K562 (cell line): ENCODE results near the gene NT5DC2. TPM values are rescaled to one million over a fixed set of nuclear protein-coding genes. Genes with fewer than 3 reads are reported as not detected.

Experiments used
- ATAC-seq: fragments of 200-7000 bp; cut with Tn5 transposase; 3 replicates; pipeline ENCODE4 v1.9.1; 2020; ENCODE audit warnings: moderate library complexity
- BruUV-seq: library from RNA; stranded (reverse); fragments of 400-500 nt; replicated peaks from 2 replicates; lab custom pipeline; 2021; lab: Mats Ljungman, UMichigan
- CTCF ChIA-PET: fragments of 300-600 bp; formaldehyde crosslinking; extraction: SDS; loops from one replicate; lab custom pipeline; 2021; ENCODE audit warnings: low intra/inter-chr PET ratio; lab: Yijun Ruan, JAX
- POLR2A ChIA-PET: fragments of 300-600, 350-650 bp; sonication (Branson Sonifier 250); formaldehyde crosslinking; extraction: SDS; loops from one replicate; lab custom pipeline; 2021; ENCODE audit warnings: antibody characterized with exemption, inconsistent platforms; lab: Yijun Ruan, JAX
- DNase-seq, 4 experiments: peaks; one replicate each; pipeline versions ENCODE4 v3.0.0 to v3.0.0-alpha.2; 2011 to 2018; ENCODE audit warnings: low spot score in 3 of 4, mixed read lengths in 3 of 4; ENCODE audit errors: extremely low read depth in 1 of 4
- FAIRE-seq: peaks from 2 replicates; lab custom pipeline; 2011; peaks lifted over from hg19 to GRCh38; lab: Jason Lieb, UNC
- H2AFZ ChIP-seq: 2 replicates; pipeline ENCODE4 v1.6.0; 2011; ENCODE audit warnings: low read depth, low read length, control low read depth, inconsistent platforms
- H3K27ac ChIP-seq: fragments of 200-600 bp; 3 replicates; pipeline ENCODE4 v1.8.0; 2011; ENCODE audit warnings: low read depth, mild to moderate bottlenecking, control low read depth, inconsistent platforms, low read length, moderate library complexity, mixed read lengths; ENCODE audit errors: extremely low read depth
- H3K27me3 ChIP-seq, 2 experiments: fragments of 300-600 bp in 1 of 2; 2 replicates in 1 of 2; 3 replicates in 1 of 2; pipeline versions ENCODE4 v1.6.0 to v1.8.0; 2011; ENCODE audit warnings: inconsistent platforms in 2 of 2, low read length in 2 of 2, mild to moderate bottlenecking in 1 of 2, mixed read lengths in 1 of 2, moderate library complexity in 1 of 2; ENCODE audit not compliant: control insufficient read depth in 2 of 2, insufficient read depth in 2 of 2
- H3K36me3 ChIP-seq: fragments of 300-600 bp; 3 replicates; pipeline ENCODE4 v1.8.0; 2011; ENCODE audit warnings: mild to moderate bottlenecking, low read length, inconsistent platforms; ENCODE audit not compliant: control insufficient read depth, insufficient read depth
- H3K4me1 ChIP-seq, 2 experiments: fragments of 200-600 bp in 1 of 2; replicated peaks in 1 of 2; 2 replicates in 1 of 2; 3 replicates in 1 of 2; pipeline versions ENCODE4 v1.5.1 to v1.8.0; 2011; ENCODE audit warnings: inconsistent platforms in 2 of 2, low read length in 2 of 2, mild to moderate bottlenecking in 1 of 2, mixed read lengths in 1 of 2, moderate library complexity in 1 of 2; ENCODE audit not compliant: control insufficient read depth in 2 of 2, insufficient read depth in 2 of 2
- H3K4me2 ChIP-seq: 2 replicates; pipeline ENCODE4 v1.6.1; 2011; ENCODE audit warnings: low read length, control low read depth, inconsistent platforms, mixed read lengths; ENCODE audit not compliant: insufficient read depth
- H3K4me3 ChIP-seq: fragments of 200-600 bp; sonication (generic), shearing (Covaris generic); 2 replicates; pipeline ENCODE4 v1.5.1; 2016; ENCODE audit warnings: control low read depth, inconsistent platforms
- H3K79me2 ChIP-seq: fragments of 200-600 bp; 3 replicates; pipeline ENCODE4 v1.8.0; 2011; ENCODE audit warnings: low read length, inconsistent platforms; ENCODE audit not compliant: control insufficient read depth, insufficient read depth
- H3K9ac ChIP-seq, 2 experiments: 2 replicates each; pipeline versions ENCODE4 v1.6.0 to v1.6.1; 2011; ENCODE audit warnings: low read depth in 2 of 2, low read length in 2 of 2, control low read depth in 1 of 2, inconsistent platforms in 1 of 2, mild to moderate bottlenecking in 1 of 2, mixed read lengths in 1 of 2; ENCODE audit not compliant: insufficient read depth in 1 of 2
- H3K9me1 ChIP-seq: one replicate; pipeline ENCODE4 v1.6.0; 2011; ENCODE audit warnings: inconsistent platforms, mild to moderate bottlenecking, low read length, moderate library complexity; ENCODE audit not compliant: control insufficient read depth, insufficient read depth
- H3K9me3 ChIP-seq: replicated peaks from 2 replicates; pipeline ENCODE4 v1.5.1; 2011; ENCODE audit warnings: low read depth, low read length, inconsistent platforms; ENCODE audit not compliant: control insufficient read depth, insufficient read depth
- H4K20me1 ChIP-seq: replicated peaks from 2 replicates; pipeline ENCODE4 v1.6.1; 2011; ENCODE audit warnings: low read length, inconsistent platforms, mixed read lengths; ENCODE audit not compliant: control insufficient read depth, insufficient read depth
- CSDE1 ChIP-seq, 2 experiments: fragments of 450-650 bp; IDR thresholded peaks; 2 replicates each; pipeline ENCODE4 v1.6.1; 2016; ENCODE audit warnings: mild to moderate bottlenecking in 1 of 2
- DACH1 ChIP-seq: fragments of 450-650 bp; IDR thresholded peaks from 2 replicates; pipeline ENCODE4 v1.6.1; 2018; ENCODE audit not compliant: partially characterized antibody
- FOXO4 ChIP-seq: fragments of 450-650 bp; formaldehyde crosslinking; IDR thresholded peaks from 2 replicates; pipeline ENCODE4 v1.4.0; 2020; ENCODE audit warnings: mild to moderate bottlenecking, moderate library complexity
- KAT2B ChIP-seq: IDR thresholded peaks from one replicate; pipeline ENCODE4 v1.6.1; 2012; ENCODE audit warnings: low read depth, mild to moderate bottlenecking, control low read depth, inconsistent platforms, low read length, moderate library complexity
- KAT8 ChIP-seq: fragments of 450-650 bp; IDR thresholded peaks from 2 replicates; pipeline ENCODE4 v1.6.1; 2016; ENCODE audit warnings: low read depth, mild to moderate bottlenecking
- KLF1 ChIP-seq: fragments of 450-650 bp; IDR thresholded peaks from 2 replicates; pipeline ENCODE4 v1.6.1; 2016; ENCODE audit warnings: missing genetic modification characterization, missing compliant biosample characterization
- L3MBTL2 ChIP-seq: fragments of 450-650 bp; IDR thresholded peaks from 2 replicates; pipeline ENCODE4 v1.6.1; 2016; ENCODE audit warnings: mild to moderate bottlenecking, moderate library complexity
- RREB1 ChIP-seq: fragments of 250-450 bp; sonication (Bioruptor Pico); IDR thresholded peaks from 2 replicates; pipeline ENCODE4 v1.4.0; 2020
- RUNX1 ChIP-seq: sonication (generic); IDR thresholded peaks from 2 replicates; pipeline ENCODE4 v1.6.1; 2016; ENCODE audit warnings: antibody characterized with exemption, low read depth
- SNAPC5 ChIP-seq: fragments of 250-450 bp; sonication (Bioruptor Pico); IDR thresholded peaks from 2 replicates; pipeline ENCODE4 v1.8.0; 2021; ENCODE audit warnings: moderate library complexity, mild to moderate bottlenecking, inconsistent platforms
- U2AF2 ChIP-seq: fragments of 200-400 bp; formaldehyde crosslinking; optimal IDR thresholded peaks from 2 replicates; pipeline ENCODE3; 2017; ENCODE audit warnings: low read depth, mild to moderate bottlenecking, low read length
- ZNF518B ChIP-seq: fragments of 250-450 bp; sonication (Bioruptor Pico); IDR thresholded peaks from 2 replicates; pipeline ENCODE4 v1.5.0; 2021; ENCODE audit warnings: mild to moderate bottlenecking, moderate library complexity
- WGBS: fragments of 100-300 bp; shearing (Covaris generic); methylation state at CpG from one replicate; pipeline ENCODE4 v1.1.6; 2016; ENCODE audit warnings: low coverage, mixed read lengths; ENCODE audit not compliant: insufficient coverage; ENCODE audit errors: missing lambda C conversion rate; 5-methylcytosine and 5-hydroxymethylcytosine counted together
- in situ Hi-C: fragments of 300-500 bp; cut with MboI; formaldehyde crosslinking; loops from 4 replicates; pipeline ENCODE4 v1.15.0; 2018; ENCODE audit warnings: inconsistent platforms, mixed read lengths
- intact Hi-C: fragments of 100-400 bp; cut with micrococcal nuclease; formaldehyde crosslinking; loops from 2 replicates; pipeline ENCODE4 v1.14.2; 2022
- polyA plus RNA-seq, 8 experiments: library from polyadenylated mRNA; depleted of rRNA in 4 of 8; stranded (reverse) in 5 of 8; unstranded in 3 of 8; fragments of >200 nt; fragmentation: Nextera tagmentation in 2 of 8; fragmentation: Illumina TruSeq in 1 of 8; extraction: Ambion mirVana in 2 of 8; extraction: Trizol in 1 of 8; gene quantifications; 2 replicates each; pipeline versions ENCODE4 v1.2.1 to v1.2.3, GENCODE V29; 2011 to 2014; ENCODE audit warnings: inconsistent platforms in 1 of 8, missing spikeins in 1 of 8
- total RNA-seq, 7 experiments: library from RNA; depleted of rRNA in 6 of 7; stranded (reverse); fragments of >200 nt in 6 of 7; fragmentation: Illumina TruSeq in 2 of 7; extraction: Trizol in 2 of 7; gene quantifications; 2 replicates each; pipeline versions ENCODE4 v1.2.1 to v1.2.3, GENCODE V29; 2011 to 2021; ENCODE audit warnings: low replicate concordance in 1 of 7

Gene NT5DC2
- total and polyA plus RNA-seq, 9 of the 15 experiments (the other 6 are each of a cell fraction or from before 2014, with no cell fraction given), result 25.6 to 168 (median 122) TPM

- intact Hi-C loops, result no loop called here
- ATAC-seq, result no peak
- no peaks in the 10 kb centered on the region for H3K79me2 ChIP-seq
- no peak overlapping the region for H3K4me3 ChIP-seq
- TF ChIP-seq RUNX1, result no peak
- TF ChIP-seq KAT2B, result no peak
- no peak for TF ChIP-seq FOXO4 (CRISPR knock-in tag)
- TF ChIP-seq ZNF518B (CRISPR knock-in tag), result no peak
- no peak for TF ChIP-seq L3MBTL2
- no peak for TF ChIP-seq KAT8
- no peak for TF ChIP-seq KLF1 (tag)
- no peak for TF ChIP-seq U2AF2
- no peak for TF ChIP-seq CSDE1 (IDR thresholded peaks at IDR 0.05)
- TF ChIP-seq RREB1 (CRISPR knock-in tag), result no peak
- TF ChIP-seq SNAPC5 (CRISPR knock-in tag), result no peak
- TF ChIP-seq DACH1, result no peak
- TF ChIP-seq, all 486 proteins: peak for 0
- Histone ChIP-seq H3K9ac (no peak overlapping the region), H3K27me3 (no peaks in the 10 kb centered on the region), H3K9me3 (no peaks in the 10 kb centered on the region), H2AFZ (no peak overlapping the region), H4K20me1 (no peaks in the 10 kb centered on the region), H3K27ac (no peak overlapping the region), H3K4me1 (peaks cover 5 to 54% of the 10 kb centered on the region in 2 experiments; a peak in 3 of 5 replicates), H3K4me2 (no peak overlapping the region), H3K9me1 (no peaks in the 10 kb centered on the region), H3K36me3 (no peaks in the 10 kb centered on the region)
- BruUV-seq, result no TSS peak
- ChIA-PET POLR2A (interaction anchor here (0.8 kb wide), 2 partner anchors 13 to 30 kb away, joined by 3 read pairs; no protein-coding TSS in a partner anchor), CTCF (no interaction called here)
- whole genome bisulfite sequencing, result 21% methylated on average over 9 of the region's 11 CpGs
- no peak for FAIRE-seq
- DNase-seq, result no peak
- in situ Hi-C loops, result no loop called here
These were observed 31.7 kb downstream of the NT5DC2 start for GRCh38 chr3:52502001-52502400.
